SJSA1 (cell line): Measurements from ENCODE around the gene ZNF839. TPM values are rescaled to one million over a fixed set of nuclear protein-coding genes. Genes with fewer than 3 reads are reported as not detected.

Experiments
- DNase-seq, 2 experiments: peaks; one replicate each; pipeline ENCODE4 v3.0.0-alpha.2; 2015 to 2020; ENCODE audit warnings: low spot score in 2 of 2, low read depth in 1 of 2
- H3K27ac ChIP-seq: fragments of 250-450 bp; sonication (Bioruptor Pico); 2 replicates; pipeline ENCODE4 v1.5.1; 2020; ENCODE audit warnings: mild to moderate bottlenecking, moderate library complexity
- H3K27me3 ChIP-seq: fragments of 250-450 bp; sonication (Bioruptor Pico); replicated peaks from 2 replicates; pipeline ENCODE4 v1.5.1; 2020; ENCODE audit warnings: mild to moderate bottlenecking, moderate library complexity
- H3K36me3 ChIP-seq: fragments of 250-450 bp; sonication (Bioruptor Pico); 2 replicates; pipeline ENCODE4 v1.5.1; 2020; ENCODE audit warnings: mild to moderate bottlenecking
- H3K4me1 ChIP-seq: fragments of 250-450 bp; sonication (Bioruptor Pico); replicated peaks from 2 replicates; pipeline ENCODE4 v1.6.1; 2021; ENCODE audit warnings: mild to moderate bottlenecking
- H3K4me3 ChIP-seq: fragments of 250-450 bp; sonication (Bioruptor Pico); 2 replicates; pipeline ENCODE4 v1.5.1; 2020; ENCODE audit warnings: mild to moderate bottlenecking
- H3K9me3 ChIP-seq: fragments of 250-450 bp; sonication (Bioruptor Pico); replicated peaks from 2 replicates; pipeline ENCODE4 v1.5.1; 2020; ENCODE audit warnings: mild to moderate bottlenecking
- total RNA-seq: library from RNA; depleted of rRNA; stranded (reverse); fragments of >200 nt; shearing (Covaris generic); gene quantifications from 2 replicates; pipeline ENCODE4 v1.2.3, GENCODE V29; 2014; rRNA removed

Gene ZNF839
- 4.6 and 7.4 TPM in 2 replicates for total RNA-seq

GRCh38 chr14:102319351-102320032 lies at the start of gene ZNF839:
ZNF839 (plus strand) TSS chr14:102319746; CDS start chr14:102319766, 20 bp downstream.
- peaks cover 7% of the 10 kb centered on the region for H3K36me3 ChIP-seq
- DNase-seq = peak; percentile 87 to 93
- peaks cover 25% of the 10 kb centered on the region for H3K4me1 ChIP-seq
- H3K4me3 ChIP-seq = peak within 1 kb of the TSS; percentile 96
- H3K27ac ChIP-seq = peak within 1 kb of the TSS; percentile 79
- no peaks in the 10 kb centered on the region for H3K27me3 ChIP-seq
- no peaks in the 10 kb centered on the region for H3K9me3 ChIP-seq

GRCh38 chr14:102272392-102272791 lies 47.2 kb upstream of the ZNF839 start:
- H3K36me3 ChIP-seq = no peaks in the 10 kb centered on the region
- no peak overlapping the region for H3K4me3 ChIP-seq
- no peak for DNase-seq
- H3K27me3 ChIP-seq = no peaks in the 10 kb centered on the region
- no peaks in the 10 kb centered on the region for H3K4me1 ChIP-seq
- H3K9me3 ChIP-seq = no peaks in the 10 kb centered on the region
- H3K27ac ChIP-seq = no peak overlapping the region

GRCh38 chr14:102275866-102276265 lies 43.7 kb upstream of the ZNF839 start:
- Histone ChIP-seq H3K36me3 (no peaks in the 10 kb centered on the region), H3K4me1 (peaks cover 25% of the 10 kb centered on the region), H3K9me3 (no peaks in the 10 kb centered on the region), H3K4me3 (no peak overlapping the region), H3K27me3 (no peaks in the 10 kb centered on the region), H3K27ac (no peak overlapping the region)
- DNase-seq = no peak

GRCh38 chr14:102277874-102278630 lies 41.5 kb upstream of the ZNF839 start:
- no peaks in the 10 kb centered on the region for H3K9me3 ChIP-seq
- H3K27ac ChIP-seq = no peak overlapping the region
- no peak overlapping the region for H3K4me3 ChIP-seq
- no peak for DNase-seq
- no peaks in the 10 kb centered on the region for H3K36me3 ChIP-seq
- peaks cover 33% of the 10 kb centered on the region for H3K4me1 ChIP-seq
- no peaks in the 10 kb centered on the region for H3K27me3 ChIP-seq

GRCh38 chr14:102278631-102278935 lies 41.0 kb upstream of the ZNF839 start:
- peaks cover 33% of the 10 kb centered on the region for H3K4me1 ChIP-seq
- no peaks in the 10 kb centered on the region for H3K36me3 ChIP-seq
- no peak for DNase-seq

GRCh38 chr14:102279282-102279681 lies 40.3 kb upstream of the ZNF839 start:
- Histone ChIP-seq H3K4me1 (peaks cover 33% of the 10 kb centered on the region), H3K36me3 (no peaks in the 10 kb centered on the region), H3K27me3 (no peaks in the 10 kb centered on the region), H3K4me3 (no peak overlapping the region), H3K27ac (peak overlapping the region; percentile 97), H3K9me3 (no peaks in the 10 kb centered on the region)
- DNase-seq = no peak

More at GRCh38 chr14:102278631-102278935, 41.0 kb upstream of the ZNF839 start:
- Histone ChIP-seq H3K9me3 (no peaks in the 10 kb centered on the region), H3K4me3 (no peak overlapping the region), H3K27ac (peak overlapping the region; percentile 97), H3K27me3 (no peaks in the 10 kb centered on the region)

- no peaks in the 10 kb centered on the region for H3K27me3 ChIP-seq
- H3K27ac ChIP-seq = peak overlapping the region; percentile 97
- H3K9me3 ChIP-seq = no peaks in the 10 kb centered on the region
- no peak overlapping the region for H3K4me3 ChIP-seq
- H3K36me3 ChIP-seq = no peaks in the 10 kb centered on the region
- DNase-seq = peak; percentile 87 to 90
- H3K4me1 ChIP-seq = peaks cover 33% of the 10 kb centered on the region
These were observed 39.7 kb upstream of the ZNF839 start for GRCh38 chr14:102279688-102280348.

- no peaks in the 10 kb centered on the region for H3K36me3 ChIP-seq
- peaks cover 33% of the 10 kb centered on the region for H3K4me1 ChIP-seq
- H3K27ac ChIP-seq = peak overlapping the region; percentile 97
- no peaks in the 10 kb centered on the region for H3K9me3 ChIP-seq
- H3K4me3 ChIP-seq = no peak overlapping the region
- no peaks in the 10 kb centered on the region for H3K27me3 ChIP-seq
- DNase-seq = peak; percentile 64 to 69
These were observed 39.1 kb upstream of the ZNF839 start for GRCh38 chr14:102280376-102280962.

- no peak overlapping the region for H3K27ac ChIP-seq
- DNase-seq = no peak
- H3K4me1 ChIP-seq = peaks cover 33% of the 10 kb centered on the region
These were observed 36.6 kb upstream of the ZNF839 start for GRCh38 chr14:102282751-102283465.

GRCh38 chr14:102283631-102284129 lies 35.9 kb upstream of the ZNF839 start:
- Histone ChIP-seq H3K36me3 (no peaks in the 10 kb centered on the region), H3K9me3 (no peaks in the 10 kb centered on the region), H3K4me3 (no peak overlapping the region), H3K4me1 (peaks cover 30% of the 10 kb centered on the region), H3K27ac (no peak overlapping the region), H3K27me3 (no peaks in the 10 kb centered on the region)
- DNase-seq = no peak

More at GRCh38 chr14:102282751-102283465, 36.6 kb upstream of the ZNF839 start:
- no peaks in the 10 kb centered on the region for H3K27me3 ChIP-seq
- no peaks in the 10 kb centered on the region for H3K9me3 ChIP-seq
- H3K36me3 ChIP-seq = no peaks in the 10 kb centered on the region
- no peak overlapping the region for H3K4me3 ChIP-seq

- no peak overlapping the region for H3K27ac ChIP-seq
- DNase-seq = no peak
- H3K27me3 ChIP-seq = no peaks in the 10 kb centered on the region
- no peaks in the 10 kb centered on the region for H3K36me3 ChIP-seq
- no peaks in the 10 kb centered on the region for H3K9me3 ChIP-seq
- peaks cover 16% of the 10 kb centered on the region for H3K4me1 ChIP-seq
- no peak overlapping the region for H3K4me3 ChIP-seq
These were observed 34.4 kb upstream of the ZNF839 start for GRCh38 chr14:102285106-102285505.

- Histone ChIP-seq H3K4me3 (no peak overlapping the region), H3K27ac (no peak overlapping the region), H3K9me3 (no peaks in the 10 kb centered on the region), H3K27me3 (no peaks in the 10 kb centered on the region), H3K4me1 (no peaks in the 10 kb centered on the region), H3K36me3 (no peaks in the 10 kb centered on the region)
- DNase-seq = no peak
These were observed 31.4 kb upstream of the ZNF839 start for GRCh38 chr14:102288139-102288538.

GRCh38 chr14:102292441-102292840 lies 27.1 kb upstream of the ZNF839 start:
- Histone ChIP-seq H3K4me1 (peaks cover 5% of the 10 kb centered on the region), H3K27me3 (no peaks in the 10 kb centered on the region), H3K4me3 (no peak overlapping the region), H3K36me3 (no peaks in the 10 kb centered on the region), H3K27ac (no peak overlapping the region), H3K9me3 (no peaks in the 10 kb centered on the region)
- DNase-seq = no peak
